Lower leg skin (tissue), 4 donors: ENCODE data around the gene B3GNT2. TPM values are rescaled to one million over a fixed set of nuclear protein-coding genes. Genes with fewer than 3 reads are reported as not detected.

ENCODE experiments used
- DNase-seq, 2 donors: peaks; one replicate each; pipeline ENCODE4 v3.0.0-alpha.2; 2019; ENCODE audit warnings: low spot score in 2 of 2
- H3K4me3 ChIP-seq: fragments of 200-600 bp; sonication (generic); 2 replicates; pipeline ENCODE4 v1.5.1; 2017; ENCODE audit warnings: mild to moderate bottlenecking, low read depth; ENCODE audit not compliant: poor library complexity, severe bottlenecking
- POLR2A ChIP-seq, 2 donors: fragments of 450-650 bp; IDR thresholded peaks; one replicate each; pipeline ENCODE4 v1.6.1; 2016 to 2017; ENCODE audit warnings: antibody characterized with exemption in 2 of 2, mild to moderate bottlenecking in 1 of 2, moderate library complexity in 1 of 2
- WGBS, 2 donors: methylation state at CpG; one replicate each; pipeline ENCODE4 v1.1.5; 2018; 5-methylcytosine and 5-hydroxymethylcytosine counted together
- intact Hi-C: fragments of 100-400 bp; cut with DNase I; formaldehyde crosslinking; loops from one replicate; pipeline ENCODE4 v1.15.0; 2023; ENCODE audit warnings: low total_unique reads
- total RNA-seq, 4 donors: library from RNA; depleted of rRNA; stranded (reverse); fragments of >200 nt; gene quantifications; one replicate each; pipeline ENCODE4 v1.1.0, GENCODE V29; 2016
- TF ChIP-seq, protein P1 (sequence below), 3 donors: fragments of 450-650 bp; IDR thresholded peaks; one replicate each; pipeline ENCODE4 v1.5.1; 2016; ENCODE audit warnings: antibody characterized with exemption in 3 of 3, mild to moderate bottlenecking in 3 of 3, moderate library complexity in 2 of 3

The B3GNT2 gene
- total RNA-seq, 4 donors from 2014 or later, result 17.9 to 31.1 (median 19.9) TPM

DNA sequence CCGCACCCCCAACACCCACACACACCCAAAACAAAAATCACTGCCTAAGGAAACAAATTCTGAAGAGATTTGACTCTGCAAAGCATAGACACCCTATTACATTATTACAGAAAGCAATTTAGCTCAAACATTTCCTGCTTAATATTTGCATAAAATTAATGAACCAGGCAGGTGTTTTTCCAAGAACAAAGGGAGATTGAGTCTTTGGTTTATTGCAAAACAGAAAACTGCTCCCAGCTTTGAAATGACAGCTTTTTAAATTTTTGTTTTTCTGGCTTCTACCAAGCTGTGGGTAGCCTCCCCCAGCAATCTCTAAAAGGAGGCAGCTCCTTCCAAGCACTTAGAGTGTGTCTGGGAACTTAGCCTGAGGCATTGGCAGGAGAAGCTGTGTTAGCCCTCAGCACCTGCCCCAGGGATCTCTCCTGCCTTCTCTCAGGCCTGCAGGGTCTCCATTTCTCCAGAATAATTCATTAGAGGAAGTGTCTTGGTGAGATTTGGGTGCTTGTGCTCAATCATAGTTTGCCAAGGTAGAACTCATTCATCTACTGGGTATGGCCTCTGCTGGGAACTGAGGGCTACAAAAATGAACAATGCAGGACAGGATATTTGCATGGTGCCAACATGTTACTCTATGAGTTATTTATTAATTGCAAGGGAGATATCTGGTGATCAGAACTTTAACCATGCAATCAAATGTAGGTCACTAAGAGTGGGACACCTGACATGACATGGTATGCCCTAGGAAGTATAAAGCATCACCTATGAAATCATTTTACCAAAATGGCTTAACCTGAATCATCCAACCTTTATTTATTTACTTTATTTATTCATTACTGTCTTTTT, 58.7 kb downstream of the B3GNT2 start:
- DNase-seq, result no peak
- TF ChIP-seq POLR2A (IDR thresholded peaks at IDR 0.05), result no peak
- TF ChIP-seq, protein P1, sequence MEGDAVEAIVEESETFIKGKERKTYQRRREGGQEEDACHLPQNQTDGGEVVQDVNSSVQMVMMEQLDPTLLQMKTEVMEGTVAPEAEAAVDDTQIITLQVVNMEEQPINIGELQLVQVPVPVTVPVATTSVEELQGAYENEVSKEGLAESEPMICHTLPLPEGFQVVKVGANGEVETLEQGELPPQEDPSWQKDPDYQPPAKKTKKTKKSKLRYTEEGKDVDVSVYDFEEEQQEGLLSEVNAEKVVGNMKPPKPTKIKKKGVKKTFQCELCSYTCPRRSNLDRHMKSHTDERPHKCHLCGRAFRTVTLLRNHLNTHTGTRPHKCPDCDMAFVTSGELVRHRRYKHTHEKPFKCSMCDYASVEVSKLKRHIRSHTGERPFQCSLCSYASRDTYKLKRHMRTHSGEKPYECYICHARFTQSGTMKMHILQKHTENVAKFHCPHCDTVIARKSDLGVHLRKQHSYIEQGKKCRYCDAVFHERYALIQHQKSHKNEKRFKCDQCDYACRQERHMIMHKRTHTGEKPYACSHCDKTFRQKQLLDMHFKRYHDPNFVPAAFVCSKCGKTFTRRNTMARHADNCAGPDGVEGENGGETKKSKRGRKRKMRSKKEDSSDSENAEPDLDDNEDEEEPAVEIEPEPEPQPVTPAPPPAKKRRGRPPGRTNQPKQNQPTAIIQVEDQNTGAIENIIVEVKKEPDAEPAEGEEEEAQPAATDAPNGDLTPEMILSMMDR (IDR thresholded peaks at IDR 0.05), result no peak
- 72 to 85% methylated on average over 1 of the region's 1 CpG for WGBS, 2 donors
- no peak overlapping the region for H3K4me3 ChIP-seq
- intact Hi-C loops, result no loop called here

DNA sequence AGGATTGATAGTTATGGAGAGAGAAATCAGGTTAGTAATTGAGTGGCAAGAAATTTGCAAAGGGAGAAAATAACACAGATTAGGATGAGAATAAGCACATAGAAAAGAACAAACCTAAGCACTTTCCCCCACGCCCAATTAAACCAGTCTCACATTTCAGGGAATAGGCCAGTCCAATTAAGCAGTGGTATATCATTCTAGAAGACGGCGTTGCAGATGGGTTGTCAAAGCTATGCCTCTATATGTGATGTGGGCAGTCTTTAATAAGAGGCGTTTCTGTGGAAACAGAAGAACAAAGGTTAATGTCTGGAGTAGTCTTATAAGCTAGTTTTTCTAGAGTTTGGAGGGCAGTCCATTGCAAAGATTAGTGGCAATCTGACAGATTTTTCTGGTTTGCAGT, 61.6 kb downstream of the B3GNT2 start:
- WGBS, 2 donors, result 76 to 88% methylated on average over 4 of the region's 4 CpGs
- no peak for DNase-seq

DNA sequence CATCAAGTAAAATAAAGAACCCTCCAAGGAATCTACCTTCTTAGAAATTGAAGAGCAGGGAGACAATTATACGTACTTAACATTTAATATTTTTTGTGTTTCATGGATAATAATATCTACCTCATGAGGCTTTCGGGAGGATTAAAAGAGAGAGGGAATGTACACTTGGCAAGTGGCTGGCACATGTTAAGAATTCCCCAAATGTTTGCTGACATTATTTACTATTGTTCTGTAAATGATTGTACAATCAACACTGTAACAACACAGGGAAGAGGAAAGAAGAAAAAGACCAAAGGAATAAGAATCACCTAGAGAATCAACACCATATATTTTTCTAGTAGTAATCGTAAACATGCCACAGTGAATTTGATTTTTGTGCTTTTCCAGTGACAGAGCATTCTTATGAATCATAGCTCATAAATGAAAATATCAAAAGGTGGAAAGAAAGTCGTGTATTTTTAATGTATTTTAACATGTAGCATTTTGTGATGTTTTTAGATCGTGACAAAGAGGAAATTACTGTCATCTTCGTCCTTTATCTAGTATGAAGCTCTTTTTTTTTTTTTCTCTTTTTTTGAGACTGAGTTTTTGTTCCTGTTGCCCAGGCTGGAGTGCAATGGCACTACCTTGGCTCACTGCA, 67.3 kb downstream of the B3GNT2 start:
- no peak for DNase-seq
- TF ChIP-seq POLR2A (IDR thresholded peaks at IDR 0.05), result no peak
- TF ChIP-seq, protein P1 (IDR thresholded peaks at IDR 0.05), result no peak
- 62 to 67% methylated on average over 6 of the region's 6 CpGs for WGBS, 2 donors
- intact Hi-C loops, result no loop called here
- no peak overlapping the region for H3K4me3 ChIP-seq

More for the DNA sequence above, 61.6 kb downstream of the B3GNT2 start:
- intact Hi-C loops, result no loop called here
- no peak for TF ChIP-seq POLR2A (IDR thresholded peaks at IDR 0.05)
- TF ChIP-seq, protein P1 (IDR thresholded peaks at IDR 0.05), result no peak
- no peak overlapping the region for H3K4me3 ChIP-seq

DNA sequence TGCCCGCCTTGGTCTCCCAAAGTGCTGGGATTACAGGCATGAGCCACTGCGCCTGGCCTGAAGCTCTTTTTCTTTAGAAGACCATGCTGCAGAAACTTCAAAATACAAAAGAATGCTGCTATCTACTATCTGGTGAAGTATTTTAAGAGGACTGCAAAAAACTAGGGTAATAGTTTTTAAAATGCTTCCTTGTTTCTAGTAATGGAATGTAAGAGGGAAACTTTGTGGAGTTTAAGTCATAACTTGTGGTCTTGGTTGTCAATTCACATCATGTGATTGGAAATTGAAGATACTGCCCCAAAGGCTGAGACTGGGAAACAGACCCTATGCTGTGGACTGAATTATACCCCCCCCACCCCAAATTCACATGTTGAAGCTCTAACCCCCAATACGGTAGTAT, 68.3 kb downstream of the B3GNT2 start:
- intact Hi-C loops, result no loop called here
- DNase-seq, result no peak
- H3K4me3 ChIP-seq, result no peak overlapping the region
- TF ChIP-seq, protein P1 (IDR thresholded peaks at IDR 0.05), result no peak
- no peak for TF ChIP-seq POLR2A (IDR thresholded peaks at IDR 0.05)
- 57 to 62% methylated on average over 3 of the region's 3 CpGs for WGBS, 2 donors

DNA sequence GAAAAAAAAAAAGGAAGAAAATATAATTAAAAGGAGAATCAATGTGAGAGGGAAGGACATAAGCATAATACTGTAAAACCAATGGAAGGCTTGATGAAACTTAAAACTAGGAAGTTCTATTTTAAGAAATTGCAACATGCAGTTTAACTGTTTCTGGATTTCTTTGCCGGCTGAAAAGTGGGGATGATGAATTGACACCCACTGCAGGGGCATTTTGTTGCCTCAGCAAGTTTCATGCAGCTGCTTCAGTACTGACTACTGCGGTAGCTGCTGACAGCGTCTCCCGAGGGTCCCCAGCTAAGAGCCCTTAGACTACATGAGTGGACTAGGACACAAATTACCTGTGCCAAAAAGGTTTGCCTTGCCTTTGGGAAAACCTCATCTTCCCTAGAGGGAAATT, 69.2 kb downstream of the B3GNT2 start:
- no peak for TF ChIP-seq POLR2A (IDR thresholded peaks at IDR 0.05)
- TF ChIP-seq, protein P1 (IDR thresholded peaks at IDR 0.05), result no peak
- WGBS, 2 donors, result 72 to 83% methylated on average over 4 of the region's 4 CpGs
- intact Hi-C loops, result no loop called here
- no peak overlapping the region for H3K4me3 ChIP-seq
- no peak for DNase-seq
